Coronary artery (tissue), 2 donors: ENCODE results near the gene TMOD1.

ENCODE experiments used
- DNase-seq: peaks from one replicate; pipeline ENCODE4 v3.0.0-alpha.2; 2017; ENCODE audit warnings: low spot score
- H3K27ac ChIP-seq, 2 donors: fragments of 200-600 bp; sonication (generic); one replicate each; pipeline ENCODE4 v1.5.1; 2016 to 2019
- H3K4me3 ChIP-seq: fragments of 200-600 bp; sonication (generic); 2 replicates; pipeline ENCODE4 v1.5.1; 2016; ENCODE audit warnings: mild to moderate bottlenecking, moderate library complexity
- CTCF ChIP-seq: fragments of 200-600 bp; sonication (generic); IDR thresholded peaks from one replicate; pipeline ENCODE4 v1.5.1; 2019; ENCODE audit warnings: antibody characterized with exemption

TMOD1 gene

GRCh38 chr9:97501972-97502221 is 431 bp downstream of the TMOD1 start:
- no peak for DNase-seq
- peak overlapping the region; percentile 93 to 95 for H3K27ac ChIP-seq
- H3K4me3 ChIP-seq, result peak overlapping the region; percentile 94
- no peak for TF ChIP-seq CTCF

DNA sequence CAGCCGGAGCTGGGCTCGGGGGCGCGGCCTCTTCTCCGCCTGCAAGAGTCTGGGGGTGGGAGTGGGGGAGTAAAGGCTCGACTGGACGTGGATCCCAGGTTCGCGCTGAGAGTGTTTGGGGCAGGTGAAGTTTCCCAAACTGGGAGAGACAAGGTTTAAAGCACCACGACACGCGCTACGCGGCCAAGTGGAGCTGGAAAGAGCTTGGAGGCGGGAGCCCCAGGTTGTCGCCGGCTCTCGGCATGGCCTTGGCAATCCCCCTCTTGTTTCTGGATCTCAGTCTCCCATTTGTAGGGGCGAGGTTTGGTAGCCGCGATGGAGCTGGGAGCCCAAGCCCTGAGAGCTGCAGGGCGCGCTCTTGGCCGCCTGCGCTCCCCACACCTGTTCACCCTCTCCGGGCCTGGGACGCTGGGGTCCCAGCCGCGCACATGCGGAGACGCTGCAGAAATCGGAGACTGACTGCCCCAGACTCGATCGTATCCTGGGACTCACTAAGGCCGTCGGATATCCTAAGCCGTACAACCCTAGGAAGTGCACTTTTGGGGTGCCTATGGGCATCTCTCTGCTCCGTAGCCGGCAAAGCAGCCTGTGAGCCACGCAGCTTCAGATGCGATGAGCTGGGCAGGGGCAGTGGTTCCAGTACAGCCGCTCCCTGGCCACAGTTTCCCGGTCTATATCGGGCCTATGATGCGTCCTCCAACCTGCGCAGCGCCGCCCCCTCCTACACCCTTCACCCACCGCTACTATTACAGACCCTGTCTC is 937 bp downstream of the TMOD1 start:
- H3K27ac ChIP-seq, result peak overlapping the region; percentile 93 to 95
- peak overlapping the region; percentile 94 for H3K4me3 ChIP-seq
- no peak for TF ChIP-seq CTCF
- no peak for DNase-seq

DNA sequence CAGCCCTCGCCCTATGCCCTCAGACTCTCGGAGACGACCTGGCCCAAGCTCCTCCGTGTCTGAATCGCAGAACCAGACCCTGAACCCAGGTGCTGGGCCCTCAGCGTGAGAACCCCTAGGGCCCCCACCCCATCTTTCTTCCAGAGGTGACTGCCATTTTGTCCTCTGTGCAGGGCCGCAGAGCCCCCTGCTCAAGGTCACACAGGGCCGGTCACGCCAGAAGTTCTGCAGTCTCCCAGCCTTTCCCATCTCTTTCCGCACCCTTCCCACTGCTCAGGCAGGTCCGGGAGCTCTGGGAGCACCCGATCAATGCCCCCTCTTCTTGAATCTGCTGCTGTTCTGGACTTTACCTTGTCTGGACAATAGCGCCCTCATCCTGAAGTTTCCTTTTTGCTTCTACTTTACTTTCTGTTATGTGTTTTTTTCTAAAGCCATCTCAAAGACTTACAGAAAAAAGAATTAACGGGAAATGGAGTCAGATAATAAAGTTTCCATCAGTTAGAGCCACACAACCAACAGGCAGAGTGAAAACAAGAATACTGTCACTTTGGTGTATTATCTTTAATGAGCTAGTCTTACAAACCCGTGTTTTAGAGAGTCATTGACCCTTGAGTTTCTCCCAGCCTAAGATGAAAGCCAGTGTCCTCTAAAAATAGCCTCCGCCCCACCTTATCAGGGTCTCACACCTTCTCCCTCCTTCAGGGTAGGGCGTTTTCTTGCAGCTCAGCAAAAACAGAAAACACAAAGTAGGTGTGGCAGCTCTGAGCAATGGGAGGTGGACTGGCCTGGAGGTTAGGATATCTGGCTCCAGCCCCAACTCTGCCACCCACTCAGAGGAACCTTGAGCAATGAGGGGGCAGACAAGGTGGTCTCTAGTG is 1.8 kb downstream of the TMOD1 start:
- Histone ChIP-seq H3K27ac (peak overlapping the region; percentile 93 to 95), H3K4me3 (peak overlapping the region; percentile 94)
- TF ChIP-seq CTCF, result no peak
- DNase-seq, result no peak

- Histone ChIP-seq H3K27ac (peak overlapping the region; percentile 50 to 93), H3K4me3 (peak overlapping the region; percentile 94)
- no peak for DNase-seq
- TF ChIP-seq CTCF, result no peak
Measured at GRCh38 chr9:97503862-97504210, 2.4 kb downstream of the TMOD1 start.

DNA sequence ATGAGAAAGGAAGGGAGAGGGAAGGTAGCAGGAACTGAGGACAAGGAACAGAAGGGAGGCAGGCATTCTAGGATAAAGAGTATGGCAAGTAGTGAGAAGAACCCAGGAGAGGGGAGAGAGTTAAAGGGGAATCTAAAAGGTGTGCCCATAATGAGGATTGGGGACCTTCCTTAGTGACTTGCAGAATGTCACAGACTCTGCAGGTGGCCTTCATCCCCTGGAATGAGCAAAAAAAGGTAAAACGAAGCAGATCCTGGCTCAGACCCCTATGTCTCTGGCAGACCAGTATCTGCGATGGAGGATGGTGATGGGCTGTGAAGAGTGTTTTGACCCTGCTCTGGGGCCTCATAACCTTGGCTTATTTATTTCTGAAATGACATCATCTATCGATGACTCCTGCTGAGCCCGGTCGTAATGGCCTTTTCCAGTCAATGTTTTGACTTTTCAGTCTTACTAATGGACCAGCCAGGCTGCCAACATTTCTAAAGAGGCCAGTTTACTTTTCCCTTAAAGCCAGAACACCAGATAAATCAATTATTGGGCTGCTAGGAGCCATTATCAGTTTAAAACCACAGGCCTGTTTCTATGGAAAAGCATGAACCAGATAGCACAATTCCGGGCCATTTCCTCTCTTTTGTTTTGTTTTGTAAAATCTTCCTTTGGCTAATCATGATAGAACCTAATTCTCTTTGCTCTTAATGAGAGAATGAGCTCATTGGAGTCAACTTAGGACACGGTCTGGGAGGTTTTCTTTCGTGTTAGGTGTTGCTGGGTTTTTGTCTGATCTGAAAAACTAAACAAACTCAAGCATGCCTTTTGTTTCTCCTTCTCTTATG is 3.1 kb downstream of the TMOD1 start:
- no peak for TF ChIP-seq CTCF
- peak overlapping the region; percentile 50 to 93 for H3K27ac ChIP-seq
- H3K4me3 ChIP-seq, result peak overlapping the region; percentile 94
- no peak for DNase-seq

DNA sequence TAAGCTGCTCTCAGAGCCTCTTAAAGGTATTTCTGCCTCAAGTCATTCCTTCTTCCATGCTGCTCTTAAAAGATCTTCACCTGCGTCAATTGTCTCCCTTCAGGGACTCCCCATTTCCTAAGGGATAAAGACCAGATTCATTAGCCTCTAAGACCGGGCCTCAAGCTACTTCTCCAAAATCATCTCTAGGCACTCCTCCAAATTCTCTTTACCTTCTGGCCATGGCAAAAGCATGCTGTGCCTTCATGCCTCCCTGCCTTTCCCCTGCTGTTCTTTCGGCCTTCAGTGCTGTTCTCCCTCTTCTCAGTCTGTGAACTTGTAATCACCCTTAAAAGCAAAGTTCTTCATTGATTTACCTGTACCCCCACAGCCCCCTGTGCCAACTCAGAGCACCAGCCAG is 4.4 kb downstream of the TMOD1 start:
- DNase-seq, result no peak

More for the DNA sequence above, 4.4 kb downstream of the TMOD1 start:
- Histone ChIP-seq H3K27ac (peak overlapping the region in 1 of 2 donors; percentile 73), H3K4me3 (no peak overlapping the region)
- TF ChIP-seq CTCF, result no peak
